EH (cell line): ENCODE data around the gene RPL22.

ENCODE experiments used
- DNase-seq: peaks from one replicate; pipeline ENCODE4 v3.0.0-alpha.2; 2015; ENCODE audit warnings: low read depth

RPL22 gene

DNA sequence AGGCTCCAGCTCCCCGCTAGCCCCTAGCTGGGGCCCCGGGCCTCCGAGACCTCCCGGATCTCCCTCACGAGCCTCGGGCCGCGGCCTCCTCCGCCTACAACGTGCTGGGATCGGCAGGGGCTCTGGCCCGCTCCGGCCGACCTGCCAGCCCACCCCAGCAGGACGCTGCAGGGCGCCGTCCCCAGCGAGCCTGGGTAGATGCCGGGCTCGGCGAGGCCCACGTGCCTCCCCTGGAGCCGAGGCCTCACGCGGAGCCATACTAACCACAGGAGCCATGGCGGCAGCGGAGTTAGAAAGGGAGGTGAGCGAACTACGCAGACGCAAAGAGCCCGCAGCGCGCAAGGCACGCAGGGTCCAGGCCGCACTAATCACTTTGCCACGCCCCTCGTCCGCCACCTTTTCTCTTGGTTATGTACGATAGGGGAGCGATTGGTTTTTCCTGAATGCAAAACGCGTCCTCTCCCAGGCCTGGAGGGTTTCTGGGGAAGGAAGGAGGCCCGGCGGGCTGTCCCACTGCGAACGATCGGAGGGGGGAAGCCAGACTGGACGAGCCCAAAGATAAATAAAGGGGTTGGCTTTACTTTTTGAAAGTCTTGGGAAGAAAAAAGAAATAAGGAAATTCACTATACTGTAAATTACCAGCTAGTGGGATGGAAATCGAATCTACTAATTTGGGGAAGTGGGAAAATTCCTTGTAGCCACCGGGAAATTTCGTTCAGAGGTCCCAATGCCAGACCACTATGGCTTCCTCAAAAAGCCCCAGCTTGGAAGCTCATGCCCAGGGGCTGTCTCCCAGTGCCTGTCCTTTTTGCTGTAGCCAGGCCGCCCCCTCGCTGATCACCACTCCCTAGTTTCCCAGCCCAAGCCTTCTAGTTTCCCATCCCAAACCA is at the start of gene RPL22:
TSS of gene RPL22 (minus strand) at position 298 of the 890 bp plus-strand sequence. CDS start at position 276, 22 bp downstream.
- peak; percentile 99 for DNase-seq

DNA sequence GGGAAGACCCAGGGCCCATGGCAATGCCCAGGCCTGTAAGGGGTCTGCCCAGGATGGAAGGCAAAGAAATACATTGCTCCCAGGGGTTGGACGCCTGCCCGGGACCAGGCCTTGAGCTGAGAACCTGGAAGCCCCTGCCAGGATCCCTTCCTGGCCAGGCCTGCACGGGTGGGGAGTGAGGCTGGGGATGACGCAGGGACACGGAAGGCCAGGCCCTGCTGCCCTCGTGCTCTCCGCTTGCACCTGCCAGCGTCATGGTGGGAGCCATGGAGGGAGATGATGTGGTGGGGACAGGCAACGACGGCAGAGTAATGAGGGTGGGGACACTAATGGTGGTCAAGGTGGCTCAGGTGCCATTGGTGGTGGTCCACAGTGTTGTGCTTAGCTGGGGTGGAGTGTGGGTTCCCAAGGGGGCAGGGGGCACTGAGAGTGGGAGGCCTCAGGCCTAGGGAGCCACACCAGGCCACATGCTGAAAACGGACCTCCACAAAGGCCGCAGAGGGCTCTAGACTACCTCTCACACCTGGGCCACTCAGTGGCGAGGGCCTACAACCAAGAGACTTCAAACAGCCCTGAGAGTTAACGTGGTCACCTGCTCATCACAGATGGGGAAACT is 48.9 kb upstream of the RPL22 start:
- DNase-seq, result no peak

DNA sequence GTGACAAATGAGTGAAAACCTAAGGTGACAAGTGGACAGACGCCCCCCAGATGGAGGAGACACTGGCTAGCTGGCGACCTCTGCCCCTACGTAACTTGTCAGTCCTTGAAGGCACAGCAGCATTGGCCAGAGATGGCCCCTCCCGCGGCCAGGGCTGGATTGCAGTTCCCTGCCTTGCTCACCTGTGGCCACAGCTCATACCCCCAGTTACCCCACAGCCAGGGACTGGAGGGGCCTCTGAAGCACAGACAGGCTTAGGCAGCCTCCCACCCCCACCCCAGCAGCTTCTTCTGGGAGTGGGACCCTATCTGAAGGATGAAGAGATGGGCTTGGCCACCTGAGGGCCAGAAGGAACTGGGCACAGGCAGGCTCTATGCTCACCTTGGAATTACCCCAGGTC is 48.3 kb upstream of the RPL22 start:
- DNase-seq, result no peak

DNA sequence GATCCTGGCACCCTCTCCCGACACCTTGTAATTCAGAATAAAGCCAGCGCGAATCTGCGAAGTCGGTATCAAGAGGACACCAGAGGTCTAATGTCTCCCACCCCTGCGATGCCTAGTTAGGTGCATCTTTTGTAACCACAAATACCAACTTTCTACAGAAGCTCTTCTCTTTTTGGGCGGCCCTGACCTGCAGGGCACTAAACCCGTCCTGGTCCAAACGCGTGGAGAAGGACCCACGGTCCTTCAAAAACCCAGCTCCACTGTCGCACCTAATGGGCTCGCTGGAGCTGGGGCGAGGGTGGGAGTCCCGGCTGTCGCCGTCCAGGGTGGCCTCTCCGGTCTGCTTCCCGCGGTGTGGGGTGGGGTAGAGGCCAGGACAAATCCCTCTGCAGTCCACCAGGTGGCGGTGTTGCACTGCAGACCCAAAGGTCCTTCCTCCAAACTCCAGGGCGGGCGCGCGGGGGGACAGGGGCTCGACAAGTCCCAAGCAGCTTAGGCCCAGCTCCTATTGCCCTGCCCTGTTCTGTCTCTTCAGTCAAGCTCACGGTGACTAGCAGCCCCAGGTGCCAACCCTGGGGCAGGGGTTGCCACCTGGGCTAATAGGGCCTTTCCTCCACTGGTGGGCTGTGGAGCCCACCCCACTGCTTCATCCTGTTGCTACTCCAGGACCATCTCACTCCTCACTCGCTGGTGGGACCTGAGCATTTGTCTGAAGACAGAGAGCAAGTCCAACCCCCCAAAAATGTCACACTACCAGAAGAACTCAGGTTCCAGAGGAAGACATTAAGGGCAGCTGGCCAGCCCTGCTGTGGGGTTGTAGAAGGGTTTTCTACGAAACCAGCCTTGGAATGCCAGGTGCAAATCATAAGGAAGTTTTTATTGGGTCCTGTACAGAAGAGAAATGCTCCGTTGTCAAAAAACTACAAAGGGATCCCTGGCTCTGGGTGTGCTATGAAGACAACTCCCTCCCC is 47.4 kb upstream of the RPL22 start:
- DNase-seq, result peak; percentile 75

DNA sequence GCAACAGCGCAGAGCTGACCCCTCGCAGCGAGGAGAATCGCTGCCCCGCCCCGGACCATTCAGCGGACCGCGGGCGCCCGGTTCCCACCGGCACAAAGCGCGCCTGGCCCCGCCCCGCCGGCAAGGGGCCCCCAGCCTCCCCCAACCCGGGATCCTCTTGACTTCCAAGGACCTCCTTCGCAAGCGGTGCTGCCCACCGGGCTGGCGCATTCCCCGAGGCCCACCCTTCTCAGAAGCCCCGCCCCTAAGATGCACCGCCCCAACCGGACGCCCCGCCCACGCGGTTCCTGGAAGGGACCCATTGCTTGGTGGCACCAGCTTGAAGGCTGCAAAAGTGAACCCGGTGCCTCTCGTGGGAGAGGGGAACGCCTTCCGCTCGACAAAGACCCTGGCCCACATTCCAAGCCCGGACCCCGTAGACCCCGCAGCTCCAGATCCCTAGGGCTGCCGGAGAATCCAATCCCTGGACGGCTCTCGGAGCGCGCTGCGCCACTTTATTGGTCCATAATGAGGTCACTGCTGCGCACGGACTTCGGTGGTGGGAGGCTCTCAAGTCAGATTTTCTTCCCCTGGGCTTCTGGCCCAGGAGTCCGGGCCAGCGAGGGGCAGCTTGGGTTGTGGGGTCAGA is 46.6 kb upstream of the RPL22 start:
- no peak for DNase-seq

DNA sequence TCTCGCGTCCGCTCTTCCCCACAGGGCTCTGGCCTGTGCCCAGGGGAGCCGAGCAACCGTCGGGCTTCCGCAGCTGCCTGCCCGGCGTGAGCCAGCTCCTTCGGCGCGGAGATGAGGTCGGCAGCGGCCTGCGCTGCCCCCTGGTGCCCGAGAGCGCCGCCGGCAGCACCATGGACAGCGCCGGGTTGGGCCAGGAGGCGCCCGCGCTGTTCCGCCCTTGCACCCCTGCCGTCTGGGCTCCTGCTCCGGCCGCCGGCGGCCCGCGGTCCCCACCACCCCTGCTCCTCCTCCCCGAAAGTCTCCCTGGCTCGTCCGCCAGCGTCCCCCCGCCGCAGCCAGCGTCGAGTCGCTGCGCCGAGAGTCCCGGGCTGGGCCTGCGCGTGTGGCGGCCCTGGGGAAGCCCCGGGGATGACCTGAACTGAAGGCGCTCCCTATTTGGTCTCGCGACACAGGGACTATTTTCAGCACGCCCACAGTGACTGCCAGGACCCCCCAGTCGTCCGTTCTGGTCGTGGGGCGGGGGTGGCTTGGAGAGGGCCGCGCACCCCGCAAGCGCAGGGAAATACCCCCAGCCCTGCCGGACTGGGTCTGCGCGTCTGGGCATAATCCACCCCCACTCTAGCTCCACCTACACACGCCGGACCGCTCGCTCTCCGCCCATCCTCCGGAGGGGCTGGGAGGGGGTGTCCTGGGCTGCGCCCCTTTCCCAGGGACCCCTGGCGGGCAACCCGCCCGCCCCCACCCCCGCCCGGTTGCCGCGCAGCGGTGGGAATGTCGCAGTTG is 45.9 kb upstream of the RPL22 start:
- peak; percentile 78 for DNase-seq

DNA sequence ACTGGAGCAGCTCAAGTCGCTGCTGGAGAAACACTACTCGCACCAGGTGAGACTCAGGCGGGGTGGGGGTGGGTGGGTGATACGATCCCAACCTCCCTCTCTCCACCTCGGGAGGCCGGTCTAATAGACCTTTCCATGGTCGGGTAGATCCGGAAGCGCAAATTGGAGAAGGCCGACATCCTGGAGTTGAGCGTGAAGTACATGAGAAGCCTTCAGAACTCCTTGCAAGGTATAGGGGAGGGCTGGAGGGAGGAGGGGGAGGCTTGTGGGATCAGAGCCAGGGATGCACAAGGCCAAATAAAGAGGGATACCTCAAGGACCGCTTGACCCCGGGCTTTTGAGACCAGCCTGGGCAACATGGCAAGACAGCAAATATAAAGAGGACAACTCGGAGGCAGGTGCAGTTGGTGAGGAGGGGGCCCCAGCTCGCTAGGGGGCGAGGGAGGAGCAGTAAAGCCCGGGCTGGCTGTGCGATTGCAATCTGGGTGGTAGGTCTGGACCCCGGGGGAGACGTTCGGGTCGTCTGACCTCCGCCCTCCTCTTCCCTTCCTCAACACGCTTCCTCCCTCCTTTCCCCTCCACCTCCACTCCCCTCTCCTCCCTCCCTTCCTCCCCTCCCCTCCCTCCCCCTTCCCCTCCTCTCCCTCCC is 45.1 kb upstream of the RPL22 start:
- DNase-seq, result no peak

DNA sequence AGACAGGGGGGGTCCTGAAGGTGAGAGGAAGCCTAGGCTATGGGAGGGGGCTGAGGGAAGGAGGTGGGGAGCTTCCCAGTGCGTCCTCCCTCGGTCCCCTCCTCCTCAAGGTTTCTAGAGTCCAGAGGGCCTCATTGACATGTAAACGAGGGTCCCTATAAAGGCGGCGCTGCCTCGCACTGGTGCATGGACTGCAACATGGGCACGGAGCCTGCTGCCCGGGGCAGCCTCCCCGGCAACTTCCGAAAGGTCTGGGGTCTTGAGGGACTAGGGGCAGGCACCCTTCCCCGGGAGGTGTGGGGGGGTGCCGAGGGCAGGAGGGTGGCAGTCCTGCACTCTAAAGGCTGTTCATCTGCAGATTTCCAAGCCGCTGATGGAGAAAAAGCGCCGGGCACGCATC is 44.6 kb upstream of the RPL22 start, which contains the start of gene HES3:
TSS of gene HES3 (plus strand) at position 187 of the 400 bp plus-strand sequence. CDS start at position 374, 187 bp downstream.
- no peak for DNase-seq

DNA sequence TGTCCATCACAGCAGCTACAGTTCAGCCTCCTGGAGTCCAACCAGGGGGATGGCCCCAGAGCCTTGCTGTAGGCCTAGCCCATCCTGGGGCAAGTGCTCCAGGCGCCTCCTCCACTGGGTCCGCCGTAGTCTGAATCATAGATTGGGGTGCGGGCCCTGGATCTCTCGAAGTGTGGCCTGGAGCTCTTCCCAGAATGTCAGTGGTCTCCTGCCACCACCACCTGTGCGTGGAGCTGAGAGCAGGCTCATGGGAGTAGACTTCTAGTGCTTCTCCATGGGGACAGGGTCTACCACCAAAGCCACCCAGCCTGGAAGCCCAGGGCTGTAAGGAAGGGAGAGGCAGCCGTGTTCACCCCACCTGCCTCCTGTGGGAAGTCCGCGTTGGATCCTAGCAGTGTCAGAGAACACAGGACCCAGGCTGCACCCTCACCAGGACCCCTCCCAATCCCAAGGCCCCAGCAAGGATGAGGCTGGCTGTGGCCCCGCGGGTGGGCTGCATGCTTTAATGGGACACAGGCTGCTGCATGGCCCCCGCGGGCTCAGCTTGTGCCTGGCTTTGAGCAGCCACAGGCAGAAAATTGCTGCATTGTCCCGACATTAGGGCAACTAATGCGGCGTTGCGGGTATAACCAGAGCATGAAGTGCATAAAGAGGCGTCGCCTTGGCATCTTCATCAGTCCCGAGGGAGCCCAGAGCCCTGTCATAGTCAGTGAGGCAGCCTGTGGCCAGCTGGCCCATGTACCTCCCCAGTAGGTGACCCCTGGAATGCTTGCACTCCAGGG is 43.8 kb upstream of the RPL22 start:
- DNase-seq, result no peak

DNA sequence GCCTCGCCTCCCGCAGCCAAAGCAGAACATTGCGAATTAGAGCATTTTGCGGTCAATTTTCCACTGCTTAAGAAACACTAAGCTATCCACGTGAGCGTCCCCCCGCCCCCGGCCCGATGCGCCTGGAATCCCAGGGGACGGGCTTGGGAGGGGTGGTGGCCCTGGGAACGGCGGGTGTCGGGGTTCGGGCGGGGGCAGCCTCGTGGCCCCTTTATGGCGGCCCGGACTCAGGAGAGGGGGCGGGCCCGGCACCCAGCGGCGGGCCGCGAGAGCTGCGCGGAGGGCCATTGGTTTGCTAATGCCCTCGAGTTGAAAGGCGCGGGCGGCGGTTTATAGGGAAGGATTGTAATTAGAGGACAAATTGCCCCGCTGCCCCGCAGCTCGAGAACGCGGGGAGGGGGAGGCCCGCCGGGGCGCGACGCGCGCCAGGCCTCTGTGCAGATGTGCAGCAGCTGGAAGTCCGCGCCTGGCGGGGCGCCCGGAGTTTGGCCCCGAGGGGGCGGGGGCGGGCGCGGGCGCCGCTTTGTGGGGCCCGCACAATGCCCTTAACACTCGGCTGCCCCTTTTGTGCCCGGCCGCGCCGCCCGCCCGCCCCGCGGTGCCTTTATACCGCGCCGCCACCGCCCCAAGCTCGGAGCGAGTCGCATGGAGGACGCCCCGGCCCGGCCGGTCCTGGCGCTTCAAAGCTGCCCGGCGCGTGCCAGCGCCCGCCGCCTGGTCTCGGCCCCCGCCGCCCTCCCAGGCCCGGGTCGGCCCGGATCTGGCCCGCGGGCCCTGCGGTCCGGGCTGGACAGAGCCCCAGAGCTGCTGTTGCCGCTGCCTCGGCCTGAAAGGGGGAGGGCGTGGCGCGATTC is 42.7 kb upstream of the RPL22 start:
- no peak for DNase-seq

DNA sequence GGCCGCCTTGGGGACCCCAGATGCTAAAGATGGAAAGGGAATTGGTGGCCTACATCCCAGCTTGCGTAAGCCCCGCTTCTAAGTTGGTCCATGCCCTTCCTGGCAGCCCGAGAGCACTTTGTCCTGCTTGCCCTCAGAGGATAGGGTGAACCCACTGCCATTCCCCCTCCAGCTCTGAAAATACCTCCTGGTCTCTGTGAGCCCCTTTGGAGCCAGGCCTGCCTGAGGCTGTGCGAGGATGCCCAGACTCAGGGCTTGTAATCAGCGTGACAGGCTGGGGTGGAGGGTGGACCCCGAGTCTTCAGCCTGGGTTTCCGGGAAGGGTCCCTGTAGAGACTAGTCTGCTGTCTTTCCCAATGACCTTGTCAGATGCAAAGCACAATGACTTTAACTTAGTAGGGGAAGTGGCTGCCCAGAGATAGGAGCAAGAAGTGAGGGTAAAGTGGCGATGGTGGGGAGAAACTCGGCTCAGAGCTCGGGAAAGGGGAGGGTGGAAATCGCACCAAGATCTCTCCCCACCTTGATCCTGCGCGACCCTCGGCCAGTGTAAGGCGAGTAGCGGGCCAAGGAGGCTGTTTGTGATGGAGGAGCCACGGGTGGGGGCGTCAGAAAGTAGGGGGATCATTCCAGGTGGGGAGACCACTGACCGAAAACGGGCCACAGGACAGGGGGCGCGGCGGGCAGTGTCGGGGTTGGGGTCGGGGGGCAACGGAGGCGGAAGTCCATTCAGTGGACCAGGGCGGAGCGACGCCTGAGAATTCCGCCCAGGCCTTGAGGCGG is 41.9 kb upstream of the RPL22 start:
- DNase-seq, result no peak

DNA sequence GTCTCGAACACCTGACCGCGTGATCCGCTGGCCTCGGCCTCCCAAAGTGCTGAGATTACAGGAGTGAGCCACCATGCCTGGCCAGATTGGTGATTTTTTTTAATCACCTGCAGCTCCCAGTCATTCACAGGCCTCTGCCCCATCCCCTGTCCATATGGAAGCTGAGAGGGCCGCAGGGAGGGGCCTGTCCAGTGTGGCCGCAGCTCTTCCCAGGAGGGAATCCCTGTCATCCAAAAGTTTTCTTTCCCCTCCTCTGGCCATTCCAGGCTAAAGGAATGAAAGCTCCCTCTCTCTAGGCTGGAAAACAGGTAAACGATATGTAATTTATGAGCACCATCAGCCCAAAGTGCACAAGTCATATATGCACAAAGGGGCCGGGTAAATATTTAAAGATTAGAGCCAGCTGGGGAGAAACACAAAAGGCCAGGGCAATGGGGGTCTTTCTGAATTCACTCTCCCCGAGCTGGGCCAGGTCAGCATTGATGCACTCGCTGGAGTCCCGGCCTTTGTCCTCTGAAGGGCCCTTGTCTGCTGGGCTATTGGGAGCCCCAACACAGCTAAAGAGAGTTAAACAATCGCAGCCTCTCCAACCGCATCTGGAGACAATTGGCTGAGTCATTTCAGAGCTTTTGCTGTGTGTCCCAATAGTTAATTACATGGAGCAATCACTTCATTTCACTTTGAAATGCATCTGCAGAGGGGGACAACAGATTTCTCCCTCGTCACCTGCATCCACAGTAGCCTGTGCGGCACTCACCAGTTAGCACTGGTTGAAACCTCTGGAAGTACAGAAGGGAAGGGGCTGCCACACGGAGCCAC is 40.8 kb upstream of the RPL22 start:
- DNase-seq, result peak; percentile 66

DNA sequence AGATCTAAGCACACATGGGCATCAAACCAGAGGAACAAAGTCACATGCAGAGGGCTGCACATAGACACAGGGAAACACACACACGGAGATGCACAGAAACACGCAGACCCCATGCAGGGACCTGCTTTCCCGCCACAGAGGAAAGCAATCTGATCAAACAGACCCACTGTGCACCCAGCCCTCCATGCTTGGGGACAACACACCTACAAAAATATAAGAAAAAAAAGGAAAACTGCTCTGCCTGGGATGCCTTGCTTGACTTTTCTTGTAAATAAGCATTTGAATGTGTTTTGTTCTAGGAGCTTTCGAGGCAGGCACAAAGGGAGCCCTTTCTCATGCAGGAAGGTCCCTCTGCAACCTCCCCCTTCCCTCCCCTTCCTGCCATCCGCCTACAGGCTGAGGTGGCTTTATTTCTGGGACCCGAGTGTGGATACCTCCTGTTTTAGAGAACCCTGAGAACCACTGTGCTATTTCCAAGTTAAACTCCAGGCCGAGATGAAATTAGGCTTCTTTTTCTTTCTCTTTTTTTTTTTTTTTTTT is 39.9 kb upstream of the RPL22 start:
- no peak for DNase-seq

DNA sequence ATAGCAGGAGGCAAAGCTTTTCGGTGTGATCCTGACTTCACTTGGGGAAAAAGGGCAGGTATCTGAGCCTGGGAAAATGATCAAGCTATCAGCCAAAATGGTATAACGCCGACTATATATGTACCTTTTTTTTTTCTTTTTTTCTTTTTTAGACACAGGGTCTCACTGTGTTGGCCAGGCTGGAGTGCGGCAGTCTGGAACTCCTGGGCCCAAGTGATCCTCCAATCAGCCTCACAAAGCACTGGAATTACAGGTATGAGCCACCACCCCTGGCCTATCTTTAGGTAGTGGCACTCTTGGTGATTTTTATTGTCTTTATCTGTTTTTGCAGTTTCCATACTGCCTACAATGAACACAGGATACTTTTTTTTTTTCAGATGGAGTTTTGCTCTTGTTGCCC is 37.7 kb upstream of the RPL22 start:
- no peak for DNase-seq

DNA sequence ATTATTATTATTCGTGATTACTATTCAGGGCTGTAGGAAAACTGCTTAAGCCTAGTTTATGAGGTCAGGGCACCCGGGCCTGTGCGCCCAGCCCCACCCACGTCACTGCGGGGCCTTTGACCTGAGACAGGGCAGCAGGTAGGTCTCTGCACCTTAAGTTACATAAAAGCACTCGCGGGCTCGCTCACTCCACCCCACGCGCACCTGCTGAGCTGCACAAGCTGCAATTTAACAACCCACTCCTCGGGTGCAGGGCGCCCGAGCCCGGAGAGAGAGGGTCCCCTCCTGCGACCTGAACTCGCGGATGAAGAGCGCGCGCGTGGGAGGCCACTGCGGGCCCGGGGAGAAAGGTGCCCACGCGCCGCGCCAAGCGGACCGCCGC is 35.9 kb upstream of the RPL22 start:
- DNase-seq, result no peak

DNA sequence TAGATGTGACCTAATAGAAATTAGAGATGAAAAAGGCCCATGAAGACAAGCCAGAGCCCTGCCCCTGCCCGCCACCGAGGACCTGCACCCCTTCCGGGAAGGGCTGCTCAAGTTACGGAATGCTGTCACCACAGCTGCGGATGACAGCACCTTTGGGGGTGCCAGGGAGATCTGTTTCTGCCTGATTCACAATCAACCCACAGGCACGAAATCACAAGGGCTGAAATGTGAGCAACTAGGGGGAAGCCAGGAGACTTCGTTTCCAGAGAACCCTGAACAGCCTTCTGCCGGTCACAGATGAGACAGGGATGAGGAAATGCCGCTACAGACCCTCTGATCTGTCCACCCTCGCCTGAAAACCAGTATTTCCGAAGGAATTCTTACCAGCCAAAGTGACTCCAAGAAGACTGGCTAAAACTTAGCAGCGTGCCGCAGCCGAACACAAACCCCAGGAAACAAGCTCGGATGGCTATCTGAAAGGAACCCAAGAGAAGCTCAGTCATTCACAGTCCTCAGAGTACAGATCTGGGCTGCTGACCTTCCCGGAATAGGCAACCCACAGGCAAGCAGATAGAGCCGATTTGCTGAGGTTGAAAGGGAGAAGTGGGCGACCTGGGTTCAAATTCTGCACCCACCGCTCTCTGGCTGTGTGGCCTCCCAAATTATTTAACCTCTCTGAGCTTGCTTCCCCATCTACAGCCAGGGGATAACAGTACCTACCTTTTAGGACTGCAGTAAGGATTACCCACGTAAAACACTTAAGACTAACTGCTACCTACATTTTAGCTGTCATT is 35.3 kb upstream of the RPL22 start:
- DNase-seq, result peak; percentile 40
